K562 (cell line): ENCODE results near the gene BZW2. TPM values are rescaled to one million over a fixed set of nuclear protein-coding genes. Genes with fewer than 3 reads are reported as not detected.

ENCODE experiments used
- ARID1B ChIP-seq: fragments of 450-650 bp; IDR thresholded peaks from 2 replicates; pipeline ENCODE4 v1.6.1; 2016; ENCODE audit warnings: antibody characterized with exemption, mild to moderate bottlenecking, inconsistent platforms
- BMI1 ChIP-seq: fragments of 150-350 bp; IDR thresholded peaks from 2 replicates; pipeline ENCODE4 v1.6.1; 2014; ENCODE audit warnings: low read length
- CEBPB ChIP-seq: fragments of 450-650 bp; IDR thresholded peaks from 2 replicates; pipeline ENCODE4 v1.6.1; 2016; ENCODE audit warnings: missing genetic modification characterization, missing compliant biosample characterization
- CREB5 ChIP-seq: fragments of 250-450 bp; sonication (Bioruptor Pico); IDR thresholded peaks from 2 replicates; pipeline ENCODE4 v1.5.0; 2020; ENCODE audit warnings: mild to moderate bottlenecking
- DDX20 ChIP-seq: fragments of 450-650 bp; IDR thresholded peaks from 2 replicates; pipeline ENCODE4 v1.6.1; 2016; ENCODE audit warnings: missing genetic modification characterization, low read depth, mild to moderate bottlenecking, missing compliant biosample characterization, moderate library complexity
- DNMT1 ChIP-seq: fragments of 450-650 bp; IDR thresholded peaks from 2 replicates; pipeline ENCODE4 v1.6.1; 2016; ENCODE audit warnings: antibody characterized with exemption, mild to moderate bottlenecking
- DPF2 ChIP-seq: fragments of 450-650 bp; IDR thresholded peaks from 2 replicates; pipeline ENCODE4 v1.6.1; 2016
- EHMT2 ChIP-seq: fragments of 450-650 bp; IDR thresholded peaks from 2 replicates; pipeline ENCODE4 v1.6.1; 2018; ENCODE audit warnings: antibody characterized with exemption
- FOXM1 ChIP-seq, 2 experiments: fragments of 450-650 bp in 1 of 2; sonication (generic) in 1 of 2; formaldehyde crosslinking in 1 of 2; IDR thresholded peaks; 2 replicates each; pipeline versions ENCODE4 v1.6.1 to v1.9.0; 2017 to 2022; ENCODE audit warnings: low read depth in 2 of 2, mild to moderate bottlenecking in 2 of 2, missing genetic modification reagents in 1 of 2, moderate library complexity in 1 of 2
- HCFC1 ChIP-seq: IDR thresholded peaks from 2 replicates; pipeline ENCODE4 v1.6.1; 2012; ENCODE audit warnings: low read depth, low read length, improper control_type of control experiment
- HDAC2 ChIP-seq: fragments of 450-650 bp; IDR thresholded peaks from 2 replicates; pipeline ENCODE4 v1.6.1; 2016; ENCODE audit warnings: mild to moderate bottlenecking
- ID3 ChIP-seq, 2 experiments: fragments of 250-450 bp in 1 of 2; fragments of 450-650 bp in 1 of 2; sonication (Bioruptor Pico) in 1 of 2; IDR thresholded peaks; 2 replicates each; pipeline versions ENCODE4 v1.6.1 to v1.8.0; 2016 to 2021; ENCODE audit warnings: mild to moderate bottlenecking in 2 of 2, moderate library complexity in 2 of 2, missing compliant biosample characterization in 1 of 2, missing genetic modification characterization in 1 of 2
- MAZ ChIP-seq, 2 experiments: fragments of 450-650 bp in 1 of 2; sonication (generic) in 1 of 2; formaldehyde crosslinking; IDR thresholded peaks in 1 of 2; conservative IDR thresholded peaks in 1 of 2; 2 replicates each; pipeline versions ENCODE4 v1.4.0 to v1.5.0; 2020; ENCODE audit warnings: mild to moderate bottlenecking in 1 of 2, missing genetic modification reagents in 1 of 2
- NRF1 ChIP-seq, 2 experiments: fragments of 450-650 bp; IDR thresholded peaks in 1 of 2; conservative IDR thresholded peaks in 1 of 2; 2 replicates each; pipeline ENCODE4 v1.6.1; 2014; ENCODE audit warnings: mild to moderate bottlenecking in 2 of 2
- PCBP1 ChIP-seq: fragments of 200-400 bp; formaldehyde crosslinking; IDR thresholded peaks from 2 replicates; pipeline ENCODE4 v1.6.1; 2018; ENCODE audit warnings: mild to moderate bottlenecking, low read depth, low read length; ENCODE audit not compliant: poor library complexity, severe bottlenecking
- POLR2AphosphoS2 ChIP-seq: IDR thresholded peaks from 2 replicates; pipeline ENCODE4 v1.6.1; 2012; ENCODE audit warnings: low read length, improper control_type of control experiment
- POLR2AphosphoS5 ChIP-seq: IDR thresholded peaks from 2 replicates; pipeline ENCODE4 v1.6.1; 2011; ENCODE audit warnings: mild to moderate bottlenecking, low read depth, low read length, moderate library complexity; ENCODE audit not compliant: control insufficient read depth, insufficient read depth
- SNIP1 ChIP-seq: fragments of 450-650 bp; IDR thresholded peaks from 2 replicates; pipeline ENCODE4 v1.7.1; 2017; ENCODE audit warnings: low read depth, mild to moderate bottlenecking
- SNRNP70 ChIP-seq: fragments of 200-400 bp; formaldehyde crosslinking; optimal IDR thresholded peaks from 2 replicates; pipeline ENCODE3; 2017; ENCODE audit warnings: low read depth, low read length
- SRF ChIP-seq, 2 experiments: fragments of 250-450, 450-650 bp in 1 of 2; sonication (Bioruptor Pico) in 1 of 2; sonication (generic) in 1 of 2; formaldehyde crosslinking; IDR thresholded peaks; 2 replicates each; pipeline versions ENCODE4 v1.5.0 to v1.5.1; 2020 to 2022; ENCODE audit warnings: mild to moderate bottlenecking in 1 of 2, missing genetic modification reagents in 1 of 2
- SRSF7 ChIP-seq: fragments of 200-400 bp; formaldehyde crosslinking; optimal IDR thresholded peaks from 2 replicates; pipeline ENCODE3; 2017; ENCODE audit warnings: mild to moderate bottlenecking, low read depth, low read length
- TBP ChIP-seq: optimal IDR thresholded peaks from 2 replicates; pipeline ENCODE3; 2011; ENCODE audit warnings: low read depth, low read length, improper control_type of control experiment
- ZNF175 ChIP-seq: fragments of 200-800 bp; sonication (Bioruptor generic); IDR thresholded peaks from 2 replicates; pipeline ENCODE4 v1.6.1; 2016; ENCODE audit warnings: low read depth, mild to moderate bottlenecking, missing genetic modification characterization, missing compliant biosample characterization
- ZNF184 ChIP-seq: sonication (generic); formaldehyde crosslinking; IDR thresholded peaks from 2 replicates; pipeline ENCODE4 v1.5.0; 2020; ENCODE audit warnings: missing genetic modification reagents
- ZNF586 ChIP-seq: fragments of 450-650 bp; formaldehyde crosslinking; conservative IDR thresholded peaks from 2 replicates; pipeline ENCODE4 v1.4.0; 2020; ENCODE audit warnings: mild to moderate bottlenecking, moderate library complexity
- ZNF668 ChIP-seq: fragments of 250-450 bp; sonication (Bioruptor Pico); IDR thresholded peaks from 2 replicates; pipeline ENCODE4 v1.8.0; 2022; ENCODE audit warnings: mild to moderate bottlenecking, inconsistent platforms
- ZNF717 ChIP-seq: fragments of 250-450 bp; sonication (Bioruptor Pico); IDR thresholded peaks from 2 replicates; pipeline ENCODE4 v1.5.0; 2021
- ZNF778 ChIP-seq: fragments of 450-650 bp; formaldehyde crosslinking; IDR thresholded peaks from 2 replicates; pipeline ENCODE4 v1.4.0; 2020; ENCODE audit warnings: mild to moderate bottlenecking, moderate library complexity
- polyA plus RNA-seq, 8 experiments: library from polyadenylated mRNA; depleted of rRNA in 4 of 8; stranded (reverse) in 5 of 8; unstranded in 3 of 8; fragments of >200 nt; fragmentation: Nextera tagmentation in 2 of 8; fragmentation: Illumina TruSeq in 1 of 8; extraction: Ambion mirVana in 2 of 8; extraction: Trizol in 1 of 8; gene quantifications; 2 replicates each; pipeline versions ENCODE4 v1.2.1 to v1.2.3, GENCODE V29; 2011 to 2014; ENCODE audit warnings: inconsistent platforms in 1 of 8, missing spikeins in 1 of 8
- total RNA-seq, 7 experiments: library from RNA; depleted of rRNA in 6 of 7; stranded (reverse); fragments of >200 nt in 6 of 7; fragmentation: Illumina TruSeq in 2 of 7; extraction: Trizol in 2 of 7; gene quantifications; 2 replicates each; pipeline versions ENCODE4 v1.2.1 to v1.2.3, GENCODE V29; 2011 to 2021; ENCODE audit warnings: low replicate concordance in 1 of 7

Gene BZW2
- total and polyA plus RNA-seq, 9 of the 15 experiments (the other 6 are each of a cell fraction or from before 2014, with no cell fraction given) = 140 to 316 (median 173) TPM

GRCh38 chr7:16660702-16661464 is 14.9 kb downstream of the BZW2 start (continued):
- TF ChIP-seq HDAC2 (peak; percentile 49; the same call in 1 of the 2 replicates), NRF1 (conservative IDR thresholded peaks at IDR 0.05 in 1 of 2, IDR thresholded peaks at IDR 0.05 in 1 of 2) (no peak), CREB5 (CRISPR knock-in tag) (no peak), SRF (CRISPR knock-in tag; IDR thresholded peaks at IDR 0.05) (peak in 1 of 2 experiments; percentile 85; a peak in 2 of 4 replicates), EHMT2 (no peak), MAZ (CRISPR knock-in tag; conservative IDR thresholded peaks at IDR 0.05 in 1 of 2, IDR thresholded peaks at IDR 0.05 in 1 of 2) (no peak), SNRNP70 (no peak), ZNF184 (CRISPR knock-in tag) (no peak), POLR2AphosphoS2 (no peak), HCFC1 (no peak), PCBP1 (no peak), POLR2AphosphoS5 (peak; percentile 18; the same call in 1 of the 2 replicates), SNIP1 (no peak), SRSF7 (no peak), ZNF778 (no peak), ZNF586 (CRISPR knock-in tag) (no peak), FOXM1 (IDR thresholded peaks at IDR 0.05; ENCODE audit: low read depth) (no peak), FOXM1 (CRISPR knock-in tag; IDR thresholded peaks at IDR 0.05; ENCODE audit: low read depth) (no peak), ARID1B (peak; percentile 82), ZNF175 (CRISPR knock-in tag) (no peak), DPF2 (peak; percentile 88), ZNF717 (no peak), ID3 (CRISPR knock-in tag; IDR thresholded peaks at IDR 0.05) (no peak), ID3 (tag; IDR thresholded peaks at IDR 0.05) (no peak), DDX20 (tag) (no peak), CEBPB (tag) (peak; percentile 87), ZNF668 (CRISPR knock-in tag) (no peak), TBP (no peak), DNMT1 (no peak), BMI1 (no peak)
